HCT116 (cell line): Measurements from ENCODE around the gene PRXL2C. TPM values are rescaled to one million over a fixed set of nuclear protein-coding genes. Genes with fewer than 3 reads are reported as not detected.
"Not testable (repeated sequence)": the region's sequence is repeated elsewhere in the genome, so short reads cannot be mapped to it uniquely, and the experiment has no call there.

Source experiments
- ATAC-seq: fragments of 200-7000 bp; cut with Tn5 transposase; 2 replicates; pipeline ENCODE4 v1.9.1; 2020; ENCODE audit warnings: mild to moderate bottlenecking, moderate library complexity
- BruUV-seq: library from RNA; stranded (reverse); fragments of 400-500 nt; replicated peaks from 2 replicates; lab custom pipeline; 2021; lab: Mats Ljungman, UMichigan
- CTCF ChIA-PET: fragments of 300-600 bp; sonication (Branson Sonifier 250); formaldehyde crosslinking; loops from one replicate; lab custom pipeline; 2021; ENCODE audit warnings: antibody characterized with exemption; lab: Charles Lee
- POLR2A ChIA-PET: fragments of 300-600, 350-600 bp; sonication (Branson Sonifier 250); formaldehyde crosslinking; loops from one replicate; lab custom pipeline; 2021; ENCODE audit warnings: antibody characterized with exemption; lab: Charles Lee
- RAD21 ChIA-PET, 2 experiments: fragments of 300-600 bp; sonication (Branson Sonifier 250); formaldehyde crosslinking; loops; one replicate each; lab custom pipeline; 2023; ENCODE audit warnings: low total read pairs in 2 of 2; ENCODE audit not compliant: uncharacterized antibody in 2 of 2, unreplicated experiment in 2 of 2, low non-redundant PET in 1 of 2; lab: Charles Lee
- DNase-seq: peaks from one replicate; pipeline ENCODE4 v3.0.0-alpha.2; 2010; ENCODE audit warnings: low read depth, low spot score
- H2AFZ ChIP-seq: fragments of 200-600 bp; shearing (Covaris generic), sonication (generic); 2 replicates; pipeline ENCODE4 v1.6.1; 2017; ENCODE audit warnings: low read depth, mixed run types, mixed read lengths, antibody characterized with exemption, low read length; ENCODE audit not compliant: poor library complexity, severe bottlenecking
- H3K27ac ChIP-seq: 2 replicates; pipeline ENCODE4 v1.5.1; 2012; ENCODE audit warnings: low read depth, low read length
- H3K27me3 ChIP-seq: fragments of 200-600 bp; sonication (generic); 2 replicates; pipeline ENCODE4 v1.6.1; 2016; ENCODE audit warnings: mixed run types, low read length, mixed read lengths; ENCODE audit not compliant: insufficient read depth
- H3K36me3 ChIP-seq, 2 experiments: fragments of 200-500 bp in 1 of 2; fragments of 200-600 bp in 1 of 2; sonication (Bioruptor generic) in 1 of 2; sonication (generic) in 1 of 2; 2 replicates each; pipeline versions ENCODE4 v1.5.1 to v1.6.1; 2014 to 2016; ENCODE audit warnings: low read length in 2 of 2, inconsistent platforms in 1 of 2, mixed read lengths in 1 of 2, mixed run types in 1 of 2; ENCODE audit not compliant: insufficient read depth in 2 of 2, control insufficient read depth in 1 of 2
- H3K4me1 ChIP-seq, 2 experiments: fragments of 200-600 bp in 1 of 2; sonication (generic) in 1 of 2; 2 replicates each; pipeline versions ENCODE4 v1.5.1 to v1.6.1; 2012 to 2017; ENCODE audit warnings: low read length in 2 of 2, inconsistent platforms in 1 of 2, mild to moderate bottlenecking in 1 of 2, mixed read lengths in 1 of 2, mixed run types in 1 of 2, moderate library complexity in 1 of 2; ENCODE audit not compliant: insufficient read depth in 2 of 2, control insufficient read depth in 1 of 2
- H3K4me2 ChIP-seq: fragments of 200-600 bp; sonication (generic); 2 replicates; pipeline ENCODE4 v1.6.1; 2017; ENCODE audit warnings: mixed run types, low read length, mixed read lengths
- H3K4me3 ChIP-seq, 2 experiments: fragments of 200-600 bp in 1 of 2; sonication (generic) in 1 of 2; replicated peaks in 1 of 2; 2 replicates each; pipeline ENCODE4 v1.5.1; 2011 to 2016; ENCODE audit warnings: low read length in 2 of 2, control low read depth in 1 of 2, low read depth in 1 of 2, mild to moderate bottlenecking in 1 of 2, mixed read lengths in 1 of 2, mixed run types in 1 of 2
- H3K79me2 ChIP-seq: fragments of 200-600 bp; sonication (generic); 2 replicates; pipeline ENCODE4 v1.6.1; 2017; ENCODE audit warnings: mild to moderate bottlenecking, mixed run types, low read length, moderate library complexity, mixed read lengths; ENCODE audit not compliant: insufficient read depth
- H3K9ac ChIP-seq: fragments of 200-600 bp; sonication (generic); 2 replicates; pipeline ENCODE4 v1.6.1; 2016; ENCODE audit warnings: low read length, mixed read lengths
- H3K9me2 ChIP-seq: fragments of 200-600 bp; sonication (generic), shearing (Covaris generic); 2 replicates; pipeline ENCODE4 v1.6.1; 2017; ENCODE audit warnings: mixed run types, mild to moderate bottlenecking, moderate library complexity; ENCODE audit not compliant: insufficient read depth
- H3K9me3 ChIP-seq, 2 experiments: fragments of 200-500 bp in 1 of 2; fragments of 200-600 bp in 1 of 2; sonication (Bioruptor generic) in 1 of 2; sonication (generic) in 1 of 2; 2 replicates each; pipeline ENCODE4 v1.6.1; 2014 to 2017; ENCODE audit warnings: low read length in 2 of 2, mixed read lengths in 2 of 2, inconsistent platforms in 1 of 2, low read depth in 1 of 2, mild to moderate bottlenecking in 1 of 2, mixed run types in 1 of 2, moderate library complexity in 1 of 2; ENCODE audit not compliant: control insufficient read depth in 1 of 2, insufficient read depth in 1 of 2
- H4K20me1 ChIP-seq: fragments of 200-600 bp; sonication (generic), shearing (Covaris generic); 2 replicates; pipeline ENCODE4 v1.6.1; 2017; ENCODE audit warnings: mixed run types, mild to moderate bottlenecking, moderate library complexity; ENCODE audit not compliant: insufficient read depth
- EZH2 ChIP-seq: fragments of 200-600 bp; sonication (generic); IDR thresholded peaks from 2 replicates; pipeline ENCODE4 v1.6.1; 2017; ENCODE audit warnings: antibody characterized with exemption, mixed run types
- FOSL1 ChIP-seq: IDR thresholded peaks from 2 replicates; pipeline ENCODE4 v1.6.1; 2012; ENCODE audit warnings: low read depth
- JUND ChIP-seq: IDR thresholded peaks from 2 replicates; pipeline ENCODE4 v1.6.1; 2012
- REST ChIP-seq: IDR thresholded peaks from 2 replicates; pipeline ENCODE4 v1.6.1; 2012; ENCODE audit warnings: low read depth
- SP1 ChIP-seq: IDR thresholded peaks from 2 replicates; pipeline ENCODE4 v1.6.1; 2012; ENCODE audit warnings: low read depth
- TCF7L2 ChIP-seq: IDR thresholded peaks from 2 replicates; pipeline ENCODE4 v1.7.0; 2011; ENCODE audit warnings: borderline replicate concordance, inconsistent platforms; ENCODE audit not compliant: insufficient read depth, insufficient read length; ENCODE audit errors: extremely low read depth
- YY1 ChIP-seq: IDR thresholded peaks from 2 replicates; pipeline ENCODE4 v1.6.1; 2011; ENCODE audit warnings: low read length, low read depth, moderate library complexity, mild to moderate bottlenecking; ENCODE audit not compliant: insufficient replicate concordance; ENCODE audit errors: extremely low read depth
- ZFX ChIP-seq: fragments of 450-650 bp; IDR thresholded peaks from 2 replicates; pipeline ENCODE4 v1.6.1; 2017
- intact Hi-C: fragments of 100-400 bp; cut with micrococcal nuclease; formaldehyde crosslinking; loops from 2 replicates; pipeline ENCODE4 v1.10.0; 2022
- total RNA-seq: library from RNA; stranded (reverse); gene quantifications from one replicate; pipeline ENCODE4 v1.2.1, GENCODE V29; 2021; ENCODE audit not compliant: unreplicated experiment
- TF ChIP-seq, protein P1 (sequence below), 3 experiments: fragments of 200-600 bp in 1 of 3; sonication (generic) in 1 of 3; IDR thresholded peaks in 2 of 3; conservative IDR thresholded peaks in 1 of 3; 2 replicates each; pipeline ENCODE4 v1.5.1; 2012 to 2017; ENCODE audit warnings: low read depth in 2 of 3, low read length in 2 of 3, antibody characterized with exemption in 1 of 3, borderline replicate concordance in 1 of 3, control low read depth in 1 of 3, mild to moderate bottlenecking in 1 of 3, mixed read lengths in 1 of 3, mixed run types in 1 of 3, moderate library complexity in 1 of 3; ENCODE audit not compliant: insufficient read depth in 1 of 3
- TF ChIP-seq, protein P2 (sequence below): IDR thresholded peaks from 2 replicates; pipeline ENCODE4 v1.6.1; 2012

Gene PRXL2C
- total RNA-seq, 1 experiment from 2014 or later = 10.4 TPM

DNA sequence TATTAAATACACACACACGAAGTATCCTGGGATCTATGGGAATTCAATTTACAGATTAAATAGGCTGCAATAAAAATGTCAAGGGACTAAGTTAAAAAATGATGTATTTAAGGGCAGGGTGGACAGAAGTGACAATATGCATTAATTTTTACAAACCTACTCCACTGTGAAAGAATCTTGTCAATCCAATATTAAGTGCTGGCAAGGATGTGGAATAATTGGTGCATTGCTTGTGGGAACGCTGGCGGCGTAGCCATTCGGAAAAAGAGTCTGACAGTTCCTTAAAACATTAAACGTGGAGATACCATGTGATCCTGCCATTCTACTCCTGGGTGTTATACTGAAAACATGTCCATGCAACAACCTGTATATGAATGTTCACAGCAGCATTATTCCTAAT lies 39.7 kb downstream of the PRXL2C start:
- BruUV-seq = no TSS peak
- Histone ChIP-seq H3K9me2 (no peaks in the 10 kb centered on the region), H3K4me1 (peaks cover 11 to 33% of the 10 kb centered on the region in 2 experiments; a peak in 3 of 4 replicates), H3K4me2 (no peak overlapping the region), H3K79me2 (peaks cover 82% of the 10 kb centered on the region), H4K20me1 (no peaks in the 10 kb centered on the region), H2AFZ (no peak overlapping the region), H3K27me3 (no peaks in the 10 kb centered on the region), H3K9ac (no peak overlapping the region), H3K27ac (no peak overlapping the region), H3K4me3 (no peak overlapping the region), H3K9me3 (no peaks in the 10 kb centered on the region), H3K36me3 (no peaks in the 10 kb centered on the region)
- ChIA-PET POLR2A (no interaction called here), CTCF (no interaction called here), RAD21 (no interaction called here)
- intact Hi-C loops = no loop called here
- no peak for TF ChIP-seq SP1
- no peak for TF ChIP-seq REST
- TF ChIP-seq TCF7L2 = no peak
- TF ChIP-seq, protein P1, sequence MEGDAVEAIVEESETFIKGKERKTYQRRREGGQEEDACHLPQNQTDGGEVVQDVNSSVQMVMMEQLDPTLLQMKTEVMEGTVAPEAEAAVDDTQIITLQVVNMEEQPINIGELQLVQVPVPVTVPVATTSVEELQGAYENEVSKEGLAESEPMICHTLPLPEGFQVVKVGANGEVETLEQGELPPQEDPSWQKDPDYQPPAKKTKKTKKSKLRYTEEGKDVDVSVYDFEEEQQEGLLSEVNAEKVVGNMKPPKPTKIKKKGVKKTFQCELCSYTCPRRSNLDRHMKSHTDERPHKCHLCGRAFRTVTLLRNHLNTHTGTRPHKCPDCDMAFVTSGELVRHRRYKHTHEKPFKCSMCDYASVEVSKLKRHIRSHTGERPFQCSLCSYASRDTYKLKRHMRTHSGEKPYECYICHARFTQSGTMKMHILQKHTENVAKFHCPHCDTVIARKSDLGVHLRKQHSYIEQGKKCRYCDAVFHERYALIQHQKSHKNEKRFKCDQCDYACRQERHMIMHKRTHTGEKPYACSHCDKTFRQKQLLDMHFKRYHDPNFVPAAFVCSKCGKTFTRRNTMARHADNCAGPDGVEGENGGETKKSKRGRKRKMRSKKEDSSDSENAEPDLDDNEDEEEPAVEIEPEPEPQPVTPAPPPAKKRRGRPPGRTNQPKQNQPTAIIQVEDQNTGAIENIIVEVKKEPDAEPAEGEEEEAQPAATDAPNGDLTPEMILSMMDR (IDR thresholded peaks at IDR 0.05 in 2 of 3, conservative IDR thresholded peaks at IDR 0.05 in 1 of 3; ENCODE audit: borderline replicate concordance in 1 of 3, insufficient read depth in 1 of 3, low read depth in 2 of 3, low read length in 2 of 3) = no peak
- no peak for TF ChIP-seq FOSL1
- TF ChIP-seq EZH2 = no peak
- TF ChIP-seq, protein P2, sequence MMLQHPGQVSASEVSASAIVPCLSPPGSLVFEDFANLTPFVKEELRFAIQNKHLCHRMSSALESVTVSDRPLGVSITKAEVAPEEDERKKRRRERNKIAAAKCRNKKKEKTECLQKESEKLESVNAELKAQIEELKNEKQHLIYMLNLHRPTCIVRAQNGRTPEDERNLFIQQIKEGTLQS = no peak
- TF ChIP-seq YY1 = no peak
- TF ChIP-seq JUND = no peak
- TF ChIP-seq ZFX = no peak
- ATAC-seq (no peak), DNase-seq (no peak)

DNA sequence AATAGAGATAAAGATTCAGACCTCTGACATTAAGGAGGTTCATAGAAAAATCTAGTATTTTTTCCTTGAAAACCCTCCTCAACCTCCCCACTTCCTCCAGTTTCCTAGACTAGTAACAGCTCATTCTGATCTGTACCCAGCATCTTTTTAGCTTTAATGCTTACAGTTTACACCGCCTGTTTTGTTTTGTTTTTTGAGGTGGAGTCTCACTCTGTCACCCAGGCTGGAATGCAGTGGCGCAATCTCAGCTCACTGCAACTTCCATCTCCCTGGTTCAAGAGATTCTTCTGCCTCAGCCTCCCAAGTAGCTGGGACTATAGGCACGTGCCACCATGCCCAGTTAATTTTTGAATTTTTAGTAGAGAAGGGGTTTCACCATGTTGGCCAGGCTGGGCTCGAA lies 40.5 kb downstream of the PRXL2C start:
- intact Hi-C loops, CTCF ChIA-PET, H3K4me3 ChIP-seq, H3K27ac ChIP-seq, H2AFZ ChIP-seq, BruUV-seq, H3K9ac ChIP-seq, H3K9me2 ChIP-seq, H3K27me3 ChIP-seq, ATAC-seq, DNase-seq, H3K9me3 ChIP-seq, H3K36me3 ChIP-seq, RAD21 ChIA-PET, POLR2A ChIA-PET, H4K20me1 ChIP-seq, H3K4me2 ChIP-seq: not testable (repeated sequence)
- Histone ChIP-seq H3K4me1 (peaks cover 7 to 26% of the 10 kb centered on the region in 2 experiments; a peak in 3 of 4 replicates), H3K79me2 (peaks cover 85% of the 10 kb centered on the region)
